HCT116 (cell line): ENCODE data around the gene RASSF7.

Experiments
- CEBPB ChIP-seq: IDR thresholded peaks from 2 replicates; pipeline ENCODE4 v1.6.1; 2012; ENCODE audit warnings: low read depth
- EZH2 ChIP-seq: fragments of 200-600 bp; sonication (generic); IDR thresholded peaks from 2 replicates; pipeline ENCODE4 v1.6.1; 2017; ENCODE audit warnings: antibody characterized with exemption, mixed run types
- JUND ChIP-seq: IDR thresholded peaks from 2 replicates; pipeline ENCODE4 v1.6.1; 2012
- POLR2A ChIP-seq: IDR thresholded peaks from 2 replicates; pipeline ENCODE4 v1.7.0; 2011; ENCODE audit warnings: borderline replicate concordance; ENCODE audit not compliant: insufficient read depth, insufficient read length; ENCODE audit errors: extremely low read depth
- POLR2AphosphoS5 ChIP-seq: IDR thresholded peaks from 2 replicates; pipeline ENCODE4 v1.6.1; 2011; ENCODE audit warnings: mild to moderate bottlenecking, low read depth, low read length, moderate library complexity
- RAD21 ChIP-seq: IDR thresholded peaks from 2 replicates; pipeline ENCODE4 v1.6.1; 2012; ENCODE audit warnings: low read depth, mild to moderate bottlenecking
- SIN3A ChIP-seq: IDR thresholded peaks from 2 replicates; pipeline ENCODE4 v1.6.1; 2012; ENCODE audit warnings: low read depth
- SRF ChIP-seq: IDR thresholded peaks from 2 replicates; pipeline ENCODE4 v1.6.1; 2012; ENCODE audit warnings: low read depth
- YY1 ChIP-seq: IDR thresholded peaks from 2 replicates; pipeline ENCODE4 v1.6.1; 2011; ENCODE audit warnings: low read length, low read depth, moderate library complexity, mild to moderate bottlenecking; ENCODE audit not compliant: insufficient replicate concordance; ENCODE audit errors: extremely low read depth
- ZNF274 ChIP-seq: fragments of 200-500 bp; sonication (Bioruptor generic); IDR thresholded peaks from 2 replicates; pipeline ENCODE4 v1.6.1; 2014; ENCODE audit warnings: mild to moderate bottlenecking, low read depth, low read length, inconsistent platforms
- TF ChIP-seq, protein P1 (sequence below): IDR thresholded peaks from 2 replicates; pipeline ENCODE4 v1.6.1; 2012; ENCODE audit warnings: low read depth
- TF ChIP-seq, protein P2 (sequence below), 3 experiments: fragments of 200-600 bp in 1 of 3; sonication (generic) in 1 of 3; IDR thresholded peaks in 2 of 3; conservative IDR thresholded peaks in 1 of 3; 2 replicates each; pipeline ENCODE4 v1.5.1; 2012 to 2017; ENCODE audit warnings: low read depth in 2 of 3, low read length in 2 of 3, antibody characterized with exemption in 1 of 3, borderline replicate concordance in 1 of 3, control low read depth in 1 of 3, mild to moderate bottlenecking in 1 of 3, mixed read lengths in 1 of 3, mixed run types in 1 of 3, moderate library complexity in 1 of 3; ENCODE audit not compliant: insufficient read depth in 1 of 3
- TF ChIP-seq, protein P3 (sequence below): IDR thresholded peaks from 2 replicates; pipeline ENCODE4 v1.6.1; 2011; ENCODE audit warnings: mild to moderate bottlenecking, low read length, moderate library complexity; ENCODE audit not compliant: insufficient replicate concordance; ENCODE audit errors: extremely low read depth

DNA sequence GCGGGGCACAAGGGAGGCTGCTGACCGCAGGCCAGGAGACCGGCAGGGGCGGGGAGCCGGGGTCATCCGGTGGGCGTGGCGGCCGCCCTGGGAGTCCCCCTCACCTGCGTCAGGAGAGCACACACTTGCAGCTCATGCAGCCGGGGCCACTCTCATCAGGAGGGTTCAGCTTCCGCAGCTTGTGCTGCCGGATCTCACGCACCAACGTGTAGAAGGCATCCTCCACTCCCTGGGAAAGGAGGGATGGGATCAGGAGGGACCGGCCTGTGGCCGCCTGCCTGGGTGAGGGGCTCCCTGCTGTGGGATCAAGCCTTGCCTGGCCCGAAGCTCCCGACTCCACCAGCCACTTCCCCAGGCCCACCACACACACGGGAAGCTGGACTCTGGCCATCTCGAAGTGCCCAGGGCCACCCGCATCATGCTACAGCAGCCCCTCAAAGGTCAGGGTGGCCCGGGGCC, 28.2 kb upstream of the RASSF7 start:
- TF ChIP-seq POLR2AphosphoS5: no peak
- no peak for TF ChIP-seq JUND
- TF ChIP-seq, protein P1, sequence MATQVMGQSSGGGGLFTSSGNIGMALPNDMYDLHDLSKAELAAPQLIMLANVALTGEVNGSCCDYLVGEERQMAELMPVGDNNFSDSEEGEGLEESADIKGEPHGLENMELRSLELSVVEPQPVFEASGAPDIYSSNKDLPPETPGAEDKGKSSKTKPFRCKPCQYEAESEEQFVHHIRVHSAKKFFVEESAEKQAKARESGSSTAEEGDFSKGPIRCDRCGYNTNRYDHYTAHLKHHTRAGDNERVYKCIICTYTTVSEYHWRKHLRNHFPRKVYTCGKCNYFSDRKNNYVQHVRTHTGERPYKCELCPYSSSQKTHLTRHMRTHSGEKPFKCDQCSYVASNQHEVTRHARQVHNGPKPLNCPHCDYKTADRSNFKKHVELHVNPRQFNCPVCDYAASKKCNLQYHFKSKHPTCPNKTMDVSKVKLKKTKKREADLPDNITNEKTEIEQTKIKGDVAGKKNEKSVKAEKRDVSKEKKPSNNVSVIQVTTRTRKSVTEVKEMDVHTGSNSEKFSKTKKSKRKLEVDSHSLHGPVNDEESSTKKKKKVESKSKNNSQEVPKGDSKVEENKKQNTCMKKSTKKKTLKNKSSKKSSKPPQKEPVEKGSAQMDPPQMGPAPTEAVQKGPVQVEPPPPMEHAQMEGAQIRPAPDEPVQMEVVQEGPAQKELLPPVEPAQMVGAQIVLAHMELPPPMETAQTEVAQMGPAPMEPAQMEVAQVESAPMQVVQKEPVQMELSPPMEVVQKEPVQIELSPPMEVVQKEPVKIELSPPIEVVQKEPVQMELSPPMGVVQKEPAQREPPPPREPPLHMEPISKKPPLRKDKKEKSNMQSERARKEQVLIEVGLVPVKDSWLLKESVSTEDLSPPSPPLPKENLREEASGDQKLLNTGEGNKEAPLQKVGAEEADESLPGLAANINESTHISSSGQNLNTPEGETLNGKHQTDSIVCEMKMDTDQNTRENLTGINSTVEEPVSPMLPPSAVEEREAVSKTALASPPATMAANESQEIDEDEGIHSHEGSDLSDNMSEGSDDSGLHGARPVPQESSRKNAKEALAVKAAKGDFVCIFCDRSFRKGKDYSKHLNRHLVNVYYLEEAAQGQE: no peak
- TF ChIP-seq, protein P2, sequence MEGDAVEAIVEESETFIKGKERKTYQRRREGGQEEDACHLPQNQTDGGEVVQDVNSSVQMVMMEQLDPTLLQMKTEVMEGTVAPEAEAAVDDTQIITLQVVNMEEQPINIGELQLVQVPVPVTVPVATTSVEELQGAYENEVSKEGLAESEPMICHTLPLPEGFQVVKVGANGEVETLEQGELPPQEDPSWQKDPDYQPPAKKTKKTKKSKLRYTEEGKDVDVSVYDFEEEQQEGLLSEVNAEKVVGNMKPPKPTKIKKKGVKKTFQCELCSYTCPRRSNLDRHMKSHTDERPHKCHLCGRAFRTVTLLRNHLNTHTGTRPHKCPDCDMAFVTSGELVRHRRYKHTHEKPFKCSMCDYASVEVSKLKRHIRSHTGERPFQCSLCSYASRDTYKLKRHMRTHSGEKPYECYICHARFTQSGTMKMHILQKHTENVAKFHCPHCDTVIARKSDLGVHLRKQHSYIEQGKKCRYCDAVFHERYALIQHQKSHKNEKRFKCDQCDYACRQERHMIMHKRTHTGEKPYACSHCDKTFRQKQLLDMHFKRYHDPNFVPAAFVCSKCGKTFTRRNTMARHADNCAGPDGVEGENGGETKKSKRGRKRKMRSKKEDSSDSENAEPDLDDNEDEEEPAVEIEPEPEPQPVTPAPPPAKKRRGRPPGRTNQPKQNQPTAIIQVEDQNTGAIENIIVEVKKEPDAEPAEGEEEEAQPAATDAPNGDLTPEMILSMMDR (IDR thresholded peaks at IDR 0.05 in 2 of 3, conservative IDR thresholded peaks at IDR 0.05 in 1 of 3; ENCODE audit: borderline replicate concordance in 1 of 3, insufficient read depth in 1 of 3, low read depth in 2 of 3, low read length in 2 of 3): no peak
- TF ChIP-seq, protein P3, sequence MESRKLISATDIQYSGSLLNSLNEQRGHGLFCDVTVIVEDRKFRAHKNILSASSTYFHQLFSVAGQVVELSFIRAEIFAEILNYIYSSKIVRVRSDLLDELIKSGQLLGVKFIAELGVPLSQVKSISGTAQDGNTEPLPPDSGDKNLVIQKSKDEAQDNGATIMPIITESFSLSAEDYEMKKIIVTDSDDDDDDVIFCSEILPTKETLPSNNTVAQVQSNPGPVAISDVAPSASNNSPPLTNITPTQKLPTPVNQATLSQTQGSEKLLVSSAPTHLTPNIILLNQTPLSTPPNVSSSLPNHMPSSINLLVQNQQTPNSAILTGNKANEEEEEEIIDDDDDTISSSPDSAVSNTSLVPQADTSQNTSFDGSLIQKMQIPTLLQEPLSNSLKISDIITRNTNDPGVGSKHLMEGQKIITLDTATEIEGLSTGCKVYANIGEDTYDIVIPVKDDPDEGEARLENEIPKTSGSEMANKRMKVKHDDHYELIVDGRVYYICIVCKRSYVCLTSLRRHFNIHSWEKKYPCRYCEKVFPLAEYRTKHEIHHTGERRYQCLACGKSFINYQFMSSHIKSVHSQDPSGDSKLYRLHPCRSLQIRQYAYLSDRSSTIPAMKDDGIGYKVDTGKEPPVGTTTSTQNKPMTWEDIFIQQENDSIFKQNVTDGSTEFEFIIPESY: no peak
- TF ChIP-seq RAD21: no peak
- TF ChIP-seq SRF: no peak
- TF ChIP-seq SIN3A: no peak
- TF ChIP-seq EZH2: no peak
- no peak for TF ChIP-seq POLR2A
- TF ChIP-seq CEBPB: no peak
- TF ChIP-seq ZNF274: no peak
- no peak for TF ChIP-seq YY1
